SK-N-SH (cell line): ENCODE measurements around the gene MRPS17.

ENCODE experiments used
- CHD2 ChIP-seq: fragments of 150-350 bp; IDR thresholded peaks from 2 replicates; pipeline ENCODE4 v1.6.1; 2018; ENCODE audit warnings: low read length; ENCODE audit not compliant: partially characterized antibody
- EP300 ChIP-seq, 2 experiments: IDR thresholded peaks; 2 replicates each; pipeline versions ENCODE4 v1.4.0 to v1.6.1; 2012; ENCODE audit warnings: borderline replicate concordance in 1 of 2, low read depth in 1 of 2, low read length in 1 of 2
- EZH2phosphoT487 ChIP-seq: fragments of 200-600 bp; sonication (generic); IDR thresholded peaks from 2 replicates; pipeline ENCODE4 v1.6.1; 2017; ENCODE audit warnings: low read depth, mixed run types, mild to moderate bottlenecking, antibody characterized with exemption, moderate library complexity, borderline replicate concordance
- JUND ChIP-seq: IDR thresholded peaks from 2 replicates; pipeline ENCODE4 v1.4.0; 2012
- MXI1 ChIP-seq: IDR thresholded peaks from 2 replicates; pipeline ENCODE4 v1.6.1; 2012; ENCODE audit warnings: mild to moderate bottlenecking, low read depth, low read length, improper control_type of control experiment
- POLR2AphosphoS5 ChIP-seq: IDR thresholded peaks from 2 replicates; pipeline ENCODE4 v1.6.1; 2012; ENCODE audit warnings: low read depth, low read length
- RAD21 ChIP-seq: IDR thresholded peaks from 2 replicates; pipeline ENCODE4 v1.6.1; 2012; ENCODE audit warnings: mild to moderate bottlenecking, low read length
- RFX5 ChIP-seq: IDR thresholded peaks from 2 replicates; pipeline ENCODE4 v1.6.1; 2012; ENCODE audit warnings: mild to moderate bottlenecking, improper control_type of control experiment, low read length
- SIN3A ChIP-seq: IDR thresholded peaks from 2 replicates; pipeline ENCODE4 v1.6.1; 2012; ENCODE audit warnings: low read depth, mild to moderate bottlenecking, low read length, moderate library complexity, borderline replicate concordance
- SMC3 ChIP-seq: IDR thresholded peaks from 2 replicates; pipeline ENCODE4 v1.6.1; 2012; ENCODE audit warnings: low read depth, low read length, improper control_type of control experiment
- TAF1 ChIP-seq: IDR thresholded peaks from 2 replicates; pipeline ENCODE4 v1.6.1; 2012; ENCODE audit warnings: low read depth, mild to moderate bottlenecking, low read length, moderate library complexity, borderline replicate concordance
- TF ChIP-seq, protein P1 (sequence below): fragments of 200-600 bp; sonication (generic); IDR thresholded peaks from 2 replicates; pipeline ENCODE4 v1.6.1; 2017; ENCODE audit warnings: antibody characterized with exemption, mild to moderate bottlenecking, moderate library complexity
- TF ChIP-seq, protein P2 (sequence below): IDR thresholded peaks from 2 replicates; pipeline ENCODE4 v1.6.1; 2012; ENCODE audit warnings: mild to moderate bottlenecking, low read depth, low read length, moderate library complexity

- TF ChIP-seq, protein P1, sequence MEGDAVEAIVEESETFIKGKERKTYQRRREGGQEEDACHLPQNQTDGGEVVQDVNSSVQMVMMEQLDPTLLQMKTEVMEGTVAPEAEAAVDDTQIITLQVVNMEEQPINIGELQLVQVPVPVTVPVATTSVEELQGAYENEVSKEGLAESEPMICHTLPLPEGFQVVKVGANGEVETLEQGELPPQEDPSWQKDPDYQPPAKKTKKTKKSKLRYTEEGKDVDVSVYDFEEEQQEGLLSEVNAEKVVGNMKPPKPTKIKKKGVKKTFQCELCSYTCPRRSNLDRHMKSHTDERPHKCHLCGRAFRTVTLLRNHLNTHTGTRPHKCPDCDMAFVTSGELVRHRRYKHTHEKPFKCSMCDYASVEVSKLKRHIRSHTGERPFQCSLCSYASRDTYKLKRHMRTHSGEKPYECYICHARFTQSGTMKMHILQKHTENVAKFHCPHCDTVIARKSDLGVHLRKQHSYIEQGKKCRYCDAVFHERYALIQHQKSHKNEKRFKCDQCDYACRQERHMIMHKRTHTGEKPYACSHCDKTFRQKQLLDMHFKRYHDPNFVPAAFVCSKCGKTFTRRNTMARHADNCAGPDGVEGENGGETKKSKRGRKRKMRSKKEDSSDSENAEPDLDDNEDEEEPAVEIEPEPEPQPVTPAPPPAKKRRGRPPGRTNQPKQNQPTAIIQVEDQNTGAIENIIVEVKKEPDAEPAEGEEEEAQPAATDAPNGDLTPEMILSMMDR: no peak
- TF ChIP-seq TAF1: no peak
- TF ChIP-seq POLR2AphosphoS5: peak; percentile 60
- no peak for TF ChIP-seq RFX5
- TF ChIP-seq SIN3A: 0 out of 2 replicates have a peak, but pooled peaks have one; percentile 54
- no peak for TF ChIP-seq CHD2
- peak in 1 of 2 experiments; percentile 38; a peak in 1 of 4 replicates for TF ChIP-seq EP300 (IDR thresholded peaks at IDR 0.05; ENCODE audit: borderline replicate concordance in 1 of 2, low read depth in 1 of 2, low read length in 1 of 2)
- TF ChIP-seq RAD21: no peak
- no peak for TF ChIP-seq EZH2phosphoT487
- TF ChIP-seq, protein P2, sequence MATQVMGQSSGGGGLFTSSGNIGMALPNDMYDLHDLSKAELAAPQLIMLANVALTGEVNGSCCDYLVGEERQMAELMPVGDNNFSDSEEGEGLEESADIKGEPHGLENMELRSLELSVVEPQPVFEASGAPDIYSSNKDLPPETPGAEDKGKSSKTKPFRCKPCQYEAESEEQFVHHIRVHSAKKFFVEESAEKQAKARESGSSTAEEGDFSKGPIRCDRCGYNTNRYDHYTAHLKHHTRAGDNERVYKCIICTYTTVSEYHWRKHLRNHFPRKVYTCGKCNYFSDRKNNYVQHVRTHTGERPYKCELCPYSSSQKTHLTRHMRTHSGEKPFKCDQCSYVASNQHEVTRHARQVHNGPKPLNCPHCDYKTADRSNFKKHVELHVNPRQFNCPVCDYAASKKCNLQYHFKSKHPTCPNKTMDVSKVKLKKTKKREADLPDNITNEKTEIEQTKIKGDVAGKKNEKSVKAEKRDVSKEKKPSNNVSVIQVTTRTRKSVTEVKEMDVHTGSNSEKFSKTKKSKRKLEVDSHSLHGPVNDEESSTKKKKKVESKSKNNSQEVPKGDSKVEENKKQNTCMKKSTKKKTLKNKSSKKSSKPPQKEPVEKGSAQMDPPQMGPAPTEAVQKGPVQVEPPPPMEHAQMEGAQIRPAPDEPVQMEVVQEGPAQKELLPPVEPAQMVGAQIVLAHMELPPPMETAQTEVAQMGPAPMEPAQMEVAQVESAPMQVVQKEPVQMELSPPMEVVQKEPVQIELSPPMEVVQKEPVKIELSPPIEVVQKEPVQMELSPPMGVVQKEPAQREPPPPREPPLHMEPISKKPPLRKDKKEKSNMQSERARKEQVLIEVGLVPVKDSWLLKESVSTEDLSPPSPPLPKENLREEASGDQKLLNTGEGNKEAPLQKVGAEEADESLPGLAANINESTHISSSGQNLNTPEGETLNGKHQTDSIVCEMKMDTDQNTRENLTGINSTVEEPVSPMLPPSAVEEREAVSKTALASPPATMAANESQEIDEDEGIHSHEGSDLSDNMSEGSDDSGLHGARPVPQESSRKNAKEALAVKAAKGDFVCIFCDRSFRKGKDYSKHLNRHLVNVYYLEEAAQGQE: no peak
- TF ChIP-seq JUND: peak; percentile 79
- TF ChIP-seq SMC3: no peak
- no peak for TF ChIP-seq MXI1
Measured at GRCh38 chr7:55965805-55966421, 14.2 kb downstream of the MRPS17 start.
